A673 (cell line): Measurements from ENCODE around the gene STRN.

Experiments
- CTCF ChIP-seq: fragments of 300-800, 200-600 bp; sonication (generic); conservative IDR thresholded peaks from 2 replicates; pipeline ENCODE4 v1.5.1; 2017; ENCODE audit warnings: low read depth, mild to moderate bottlenecking, antibody characterized with exemption, low read length, moderate library complexity, mixed read lengths
- EZH2 ChIP-seq: fragments of 200-600 bp; sonication (generic); IDR thresholded peaks from 2 replicates; pipeline ENCODE4 v1.6.1; 2017; ENCODE audit warnings: borderline replicate concordance, low read depth, mild to moderate bottlenecking, mixed read lengths, antibody characterized with exemption, low read length; ENCODE audit not compliant: poor library complexity, severe bottlenecking

- TF ChIP-seq CTCF (no peak), EZH2 (no peak)
Measured at GRCh38 chr2:36981911-36982310, 15.6 kb upstream of the STRN start.
